DOHH2 (cell line): Measurements from ENCODE around the gene SLC2A2.

ENCODE experiments used
- H3F3A ChIP-seq: fragments of 200-600 bp; sonication (generic), shearing (Covaris generic); 2 replicates; pipeline ENCODE4 v1.6.0; 2016; ENCODE audit warnings: antibody characterized with exemption, mild to moderate bottlenecking; ENCODE audit not compliant: control insufficient read depth, insufficient read depth
- H3K27ac ChIP-seq: fragments of 200-600 bp; sonication (generic); 2 replicates; pipeline ENCODE4 v1.5.1; 2014; ENCODE audit warnings: low read depth, mild to moderate bottlenecking, low read length, moderate library complexity
- H3K27me3 ChIP-seq: fragments of 200-600 bp; sonication (generic); 2 replicates; pipeline ENCODE4 v1.6.1; 2014; ENCODE audit warnings: mild to moderate bottlenecking, low read length, mixed read lengths; ENCODE audit not compliant: control insufficient read depth
- H3K36me3 ChIP-seq: fragments of 200-600 bp; sonication (generic); 2 replicates; pipeline ENCODE4 v1.6.1; 2014; ENCODE audit warnings: mild to moderate bottlenecking, low read length, moderate library complexity, mixed read lengths; ENCODE audit not compliant: control insufficient read depth
- H3K4me1 ChIP-seq: fragments of 200-600 bp; sonication (generic); 2 replicates; pipeline ENCODE4 v1.6.1; 2014; ENCODE audit warnings: mild to moderate bottlenecking, low read length, mixed read lengths; ENCODE audit not compliant: control insufficient read depth
- H3K4me2 ChIP-seq: fragments of 200-600 bp; sonication (generic); 2 replicates; pipeline ENCODE4 v1.6.0; 2014; ENCODE audit warnings: mild to moderate bottlenecking, low read length, moderate library complexity
- H3K4me3 ChIP-seq: fragments of 200-600 bp; sonication (generic); 2 replicates; pipeline ENCODE4 v1.5.1; 2014; ENCODE audit warnings: mild to moderate bottlenecking, low read length, mixed read lengths
- H3K79me2 ChIP-seq: fragments of 200-600 bp; sonication (generic); 2 replicates; pipeline ENCODE4 v1.6.1; 2014; ENCODE audit warnings: mild to moderate bottlenecking, low read length, mixed read lengths; ENCODE audit not compliant: control insufficient read depth
- H3K9me2 ChIP-seq: fragments of 200-600 bp; sonication (generic); replicated peaks from 2 replicates; pipeline ENCODE4 v1.6.1; 2014; ENCODE audit warnings: mild to moderate bottlenecking, low read length, mixed read lengths; ENCODE audit not compliant: control insufficient read depth
- H3K9me3 ChIP-seq: fragments of 200-600 bp; sonication (generic); 2 replicates; pipeline ENCODE4 v1.6.1; 2014; ENCODE audit warnings: antibody characterized with exemption, low read length, mixed read lengths; ENCODE audit not compliant: control insufficient read depth, insufficient read depth
- H4K20me1 ChIP-seq: fragments of 200-600 bp; sonication (generic); 2 replicates; pipeline ENCODE4 v1.6.0; 2014; ENCODE audit warnings: low read depth, mild to moderate bottlenecking, antibody characterized with exemption, low read length, moderate library complexity; ENCODE audit not compliant: control insufficient read depth, insufficient read depth
- CTCF ChIP-seq: fragments of 200-600 bp; sonication (generic); IDR thresholded peaks from one replicate; pipeline ENCODE4 v1.5.1; 2014; ENCODE audit warnings: antibody characterized with exemption, mild to moderate bottlenecking, low read depth, low read length; ENCODE audit not compliant: poor library complexity, severe bottlenecking
- EZH2phosphoT487 ChIP-seq: fragments of 200-600 bp; sonication (generic); IDR thresholded peaks from 2 replicates; pipeline ENCODE4 v1.6.1; 2017; ENCODE audit warnings: borderline replicate concordance, mild to moderate bottlenecking, antibody characterized with exemption, low read length, moderate library complexity, mixed read lengths

The SLC2A2 gene

GRCh38 chr3:170953736-170954135, 72.8 kb downstream of the SLC2A2 start:
- Histone ChIP-seq H3K27me3 (no peaks in the 10 kb centered on the region), H3K4me2 (no peak overlapping the region), H3K9me3 (no peaks in the 10 kb centered on the region), H3F3A (no peaks in the 10 kb centered on the region), H3K9me2 (no peaks in the 10 kb centered on the region), H3K79me2 (no peaks in the 10 kb centered on the region), H3K36me3 (no peaks in the 10 kb centered on the region), H3K4me1 (no peaks in the 10 kb centered on the region), H3K27ac (no peak overlapping the region), H3K4me3 (no peak overlapping the region), H4K20me1 (no peaks in the 10 kb centered on the region)
- TF ChIP-seq EZH2phosphoT487 (no peak), CTCF (no peak)

- Histone ChIP-seq H3K36me3 (no peaks in the 10 kb centered on the region), H3K9me2 (no peaks in the 10 kb centered on the region), H4K20me1 (no peaks in the 10 kb centered on the region)
These were observed 73.3 kb downstream of the SLC2A2 start for GRCh38 chr3:170953229-170953628.

GRCh38 chr3:170949211-170949610, 77.3 kb downstream of the SLC2A2 start:
- Histone ChIP-seq H3K36me3 (no peaks in the 10 kb centered on the region), H3K79me2 (no peaks in the 10 kb centered on the region), H3K4me3 (no peak overlapping the region), H3K27me3 (no peaks in the 10 kb centered on the region), H3F3A (no peaks in the 10 kb centered on the region), H3K4me2 (no peak overlapping the region), H3K4me1 (no peaks in the 10 kb centered on the region), H3K9me2 (no peaks in the 10 kb centered on the region), H4K20me1 (no peaks in the 10 kb centered on the region), H3K9me3 (no peaks in the 10 kb centered on the region), H3K27ac (no peak overlapping the region)
- TF ChIP-seq EZH2phosphoT487: no peak
- TF ChIP-seq CTCF: no peak

More at GRCh38 chr3:170953229-170953628, 73.3 kb downstream of the SLC2A2 start:
- no peak for TF ChIP-seq CTCF
- TF ChIP-seq EZH2phosphoT487: no peak
- Histone ChIP-seq H3K27ac (no peak overlapping the region), H3F3A (no peaks in the 10 kb centered on the region), H3K4me1 (no peaks in the 10 kb centered on the region), H3K79me2 (no peaks in the 10 kb centered on the region), H3K4me2 (no peak overlapping the region), H3K9me3 (no peaks in the 10 kb centered on the region), H3K4me3 (no peak overlapping the region), H3K27me3 (no peaks in the 10 kb centered on the region)
